Measurements from ENCODE around the gene BRICD5. TPM values are rescaled to one million over a fixed set of nuclear protein-coding genes. Genes with fewer than 3 reads are reported as not detected.
"Not testable (repeated sequence)": the region's sequence is repeated elsewhere in the genome, so short reads cannot be mapped to it uniquely, and the experiment has no call there.

The BRICD5 gene
- total RNA-seq, 8 experiments from 2014 or later, result 1.1 to 15.1 (median 8.4) TPM

DNA sequence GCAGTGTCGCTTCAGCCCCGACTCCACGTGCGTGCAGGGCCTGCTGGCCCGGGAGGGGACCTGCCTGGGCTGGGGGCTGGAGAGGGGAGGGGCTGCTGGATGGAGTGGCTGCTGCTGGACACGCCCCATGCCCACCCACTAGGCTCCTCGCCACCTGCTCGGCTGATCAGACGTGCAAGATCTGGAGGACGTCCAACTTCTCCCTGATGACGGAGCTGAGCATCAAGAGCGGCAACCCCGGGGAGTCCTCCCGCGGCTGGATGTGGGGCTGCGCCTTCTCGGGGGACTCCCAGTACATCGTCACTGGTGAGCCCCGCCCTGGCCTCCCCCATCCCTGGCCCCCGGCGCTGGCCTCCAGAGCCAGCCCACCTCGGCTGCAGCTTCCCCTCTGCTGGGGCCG lies 2.4 kb downstream of the BRICD5 start:
- Histone ChIP-seq H3K27ac (no peak overlapping the region), H3K4me3 (no peak overlapping the region), H3K4me1 (replicated peaks in 1 of 2) (peaks cover 17 to 18% of the 10 kb centered on the region in 2 donors)
- no peak for ATAC-seq (replicated peaks in 6 of 8)
- WGBS, 10 experiments, result no CpG with 5 or more reads among the region's 23 CpGs
- in situ Hi-C loops (cut with MboI; ENCODE audit: low pct_unique_long_range_greater_than_20kb in 2 of 9, low sequenced_read_pairs in 9 of 9, unreplicated experiment in 9 of 9), result no loop called here

GRCh38 chr16:2207872-2208271 lies 2.8 kb downstream of the BRICD5 start:
- H3K4me1 ChIP-seq (replicated peaks in 1 of 2), result peaks cover 13 to 14% of the 10 kb centered on the region in 2 donors
- H3K27ac ChIP-seq, result no peak overlapping the region
- in situ Hi-C loops (cut with MboI; ENCODE audit: low pct_unique_long_range_greater_than_20kb in 2 of 9, low sequenced_read_pairs in 9 of 9, unreplicated experiment in 9 of 9), result no loop called here
- no peak overlapping the region for H3K4me3 ChIP-seq
- no peak for ATAC-seq (replicated peaks in 6 of 8)
- WGBS, 10 experiments, result 80 to 100% (median 96%) methylated on average over 1 to 4 of the region's 9 CpGs; no CpG with 5 or more reads in 3 of the 10 experiments

DNA sequence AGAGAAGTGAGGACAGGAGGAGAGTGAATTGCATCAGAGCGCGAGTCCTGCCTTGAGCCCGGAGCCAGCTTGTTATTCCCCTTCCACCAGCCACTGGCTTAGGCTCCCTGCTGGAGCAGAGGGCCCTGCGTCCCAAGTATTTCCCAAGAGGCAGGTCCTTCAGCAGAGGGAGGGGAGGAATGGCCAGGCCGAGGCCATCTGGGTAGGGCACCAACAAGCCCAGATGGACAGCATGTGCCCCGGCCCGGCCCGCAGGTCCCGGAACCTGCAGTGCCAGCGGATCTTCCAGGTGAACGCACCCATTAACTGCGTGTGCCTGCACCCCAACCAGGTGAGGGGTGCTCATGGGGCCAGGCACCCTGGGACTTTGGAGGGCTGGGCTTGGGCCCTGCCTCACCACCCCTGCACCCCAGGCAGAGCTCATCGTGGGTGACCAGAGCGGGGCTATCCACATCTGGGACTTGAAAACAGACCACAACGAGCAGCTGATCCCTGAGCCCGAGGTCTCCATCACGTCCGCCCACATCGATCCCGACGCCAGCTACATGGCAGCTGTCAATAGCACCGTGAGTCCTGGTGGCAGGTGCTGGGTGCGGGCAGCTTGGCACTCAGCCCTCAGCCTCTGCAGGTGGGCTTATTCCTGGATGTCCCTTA lies 3.8 kb downstream of the BRICD5 start:
- Histone ChIP-seq H3K27ac (no peak overlapping the region), H3K4me1 (replicated peaks in 1 of 2) (peaks cover 9% of the 10 kb centered on the region in 2 donors), H3K4me3 (peak overlapping the region in 2 of 5 donors; percentile 75 to 97)
- 0 to 100% (median 92%) methylated on average over 1 to 5 of the region's 23 CpGs; no CpG with 5 or more reads in 7 of the 10 experiments for WGBS, 10 experiments
- in situ Hi-C loops (cut with MboI; ENCODE audit: low pct_unique_long_range_greater_than_20kb in 2 of 9, low sequenced_read_pairs in 9 of 9, unreplicated experiment in 9 of 9), result no loop called here
- no peak for ATAC-seq (replicated peaks in 6 of 8)

GRCh38 chr16:2206420-2206779 lies 4.3 kb downstream of the BRICD5 start:
- in situ Hi-C loops (cut with MboI; ENCODE audit: low pct_unique_long_range_greater_than_20kb in 2 of 9, low sequenced_read_pairs in 9 of 9, unreplicated experiment in 9 of 9), result no loop called here
- 76 to 79% methylated on average over 5 to 7 of the region's 18 CpGs; no CpG with 5 or more reads in 8 of the 10 experiments for WGBS, 10 experiments
- ATAC-seq (replicated peaks in 6 of 8), result no peak
- H3K27ac ChIP-seq, result peak overlapping the region; percentile 99 to 100
- peak overlapping the region; percentile 75 to 99 (median 97) for H3K4me3 ChIP-seq
- H3K4me1 ChIP-seq (replicated peaks in 1 of 2), result peaks cover 9% of the 10 kb centered on the region in 2 donors

GRCh38 chr16:2205967-2206313 lies 4.7 kb downstream of the BRICD5 start:
- peak; percentile 28 to 46 (median 38) for ATAC-seq (replicated peaks in 6 of 8)
- in situ Hi-C loops (cut with MboI; ENCODE audit: low pct_unique_long_range_greater_than_20kb in 2 of 9, low sequenced_read_pairs in 9 of 9, unreplicated experiment in 9 of 9), result no loop called here
- H3K27ac ChIP-seq, result peak overlapping the region; percentile 99 to 100
- peaks cover 9% of the 10 kb centered on the region in 2 donors for H3K4me1 ChIP-seq (replicated peaks in 1 of 2)
- peak overlapping the region; percentile 75 to 99 (median 97) for H3K4me3 ChIP-seq
- WGBS, 10 experiments, result no CpG with 5 or more reads among the region's 16 CpGs

DNA sequence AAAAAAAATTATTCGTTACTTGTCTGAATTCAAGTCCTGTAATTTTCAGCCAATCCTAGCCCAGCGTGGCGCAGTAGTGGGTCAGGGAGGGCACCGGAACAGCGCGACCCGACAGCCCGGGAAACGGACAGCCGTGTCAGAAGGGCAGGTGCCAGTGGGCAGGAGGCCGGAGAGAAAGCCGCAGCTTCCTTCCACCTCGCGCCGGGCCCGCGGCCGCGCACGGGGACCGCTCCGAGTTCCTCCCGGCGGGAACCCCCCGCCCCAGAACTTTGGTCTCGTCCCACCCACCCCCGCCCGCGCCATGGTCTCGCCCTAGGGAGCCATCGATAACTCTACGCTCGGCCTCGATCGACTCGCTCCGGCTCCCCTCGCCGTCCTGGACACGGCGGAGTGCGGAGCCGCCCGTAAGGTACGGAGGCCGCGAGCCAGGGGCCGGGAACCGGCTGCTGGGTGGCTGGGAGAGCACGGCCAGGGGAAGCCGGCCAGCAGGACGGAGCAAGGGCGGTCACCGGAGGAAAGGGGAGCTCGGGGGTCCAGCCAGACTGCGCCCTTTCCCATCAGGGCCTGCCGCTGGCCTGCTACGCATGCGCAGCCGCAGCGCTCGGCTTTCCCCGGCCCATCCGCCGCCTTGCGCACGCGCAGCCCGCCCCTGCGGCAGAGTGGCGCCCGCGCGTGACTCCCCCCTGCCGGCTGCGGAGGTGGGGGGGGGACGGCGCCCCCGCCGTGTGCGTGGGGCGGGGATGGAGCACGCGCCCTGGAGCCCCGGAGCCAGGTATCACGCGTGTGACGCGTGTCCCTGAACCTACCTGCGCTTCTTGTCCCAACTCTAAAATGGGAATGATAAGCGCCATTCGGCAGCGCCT lies 5.3 kb downstream of the BRICD5 start, which contains the start of gene MLST8:
Gene MLST8, plus strand, starts transcription at position 351 of the 863 bp plus-strand sequence. CDS start 632 bp downstream, outside the sequence.
- Histone ChIP-seq H3K4me3 (peak within 1 kb of the TSS; percentile 75 to 99 (median 97)), H3K4me1 (replicated peaks in 1 of 2) (peaks cover 9% of the 10 kb centered on the region in 2 donors), H3K27ac (peak within 1 kb of the TSS; percentile 99 to 100)
- in situ Hi-C loops (cut with MboI; ENCODE audit: low pct_unique_long_range_greater_than_20kb in 2 of 9, low sequenced_read_pairs in 9 of 9, unreplicated experiment in 9 of 9), result no loop called here
- peak; percentile 72 to 84 (median 74) for ATAC-seq (replicated peaks in 6 of 8)
- 0 to 17% (median 1%) methylated on average over 1 to 16 of the region's 93 CpGs; no CpG with 5 or more reads in 4 of the 10 experiments for WGBS, 10 experiments

- in situ Hi-C loops (cut with MboI; ENCODE audit: low pct_unique_long_range_greater_than_20kb in 2 of 9, low sequenced_read_pairs in 9 of 9, unreplicated experiment in 9 of 9), result no loop called here
- peaks cover 9% of the 10 kb centered on the region in 2 donors for H3K4me1 ChIP-seq (replicated peaks in 1 of 2)
- WGBS, 10 experiments, result 55 to 90% (median 82%) methylated on average over 2 to 13 of the region's 13 CpGs
- H3K27ac ChIP-seq, result peak overlapping the region in 1 of 2 donors; percentile 99
- H3K4me3 ChIP-seq, result peak overlapping the region; percentile 75 to 99 (median 97)
- ATAC-seq (replicated peaks in 6 of 8), result peak in 4 of 8 experiments; percentile 0 to 3 (median 1)
These were observed 6.1 kb downstream of the BRICD5 start for GRCh38 chr16:2204416-2205103.

GRCh38 chr16:2203119-2203688 lies 7.5 kb downstream of the BRICD5 start:
- 83 to 100% (median 98%) methylated on average over 1 to 5 of the region's 8 CpGs; no CpG with 5 or more reads in 4 of the 10 experiments for WGBS, 10 experiments
- H3K27ac ChIP-seq; ATAC-seq (replicated peaks in 6 of 8); H3K4me1 ChIP-seq (replicated peaks in 1 of 2); H3K4me3 ChIP-seq; in situ Hi-C loops (cut with MboI; ENCODE audit: low pct_unique_long_range_greater_than_20kb in 2 of 9, low sequenced_read_pairs in 9 of 9, unreplicated experiment in 9 of 9): not testable (repeated sequence)

GRCh38 chr16:2200313-2200712 lies 10.3 kb downstream of the BRICD5 start:
- peaks cover 2 to 4% of the 10 kb centered on the region in 2 donors for H3K4me1 ChIP-seq (replicated peaks in 1 of 2)
- no peak overlapping the region for H3K4me3 ChIP-seq
- in situ Hi-C loops (cut with MboI; ENCODE audit: low pct_unique_long_range_greater_than_20kb in 2 of 9, low sequenced_read_pairs in 9 of 9, unreplicated experiment in 9 of 9), result no loop called here
- no peak overlapping the region for H3K27ac ChIP-seq
- 45 to 100% (median 72%) methylated on average over 2 to 5 of the region's 6 CpGs; no CpG with 5 or more reads in 3 of the 10 experiments for WGBS, 10 experiments
- no peak for ATAC-seq (replicated peaks in 6 of 8)

DNA sequence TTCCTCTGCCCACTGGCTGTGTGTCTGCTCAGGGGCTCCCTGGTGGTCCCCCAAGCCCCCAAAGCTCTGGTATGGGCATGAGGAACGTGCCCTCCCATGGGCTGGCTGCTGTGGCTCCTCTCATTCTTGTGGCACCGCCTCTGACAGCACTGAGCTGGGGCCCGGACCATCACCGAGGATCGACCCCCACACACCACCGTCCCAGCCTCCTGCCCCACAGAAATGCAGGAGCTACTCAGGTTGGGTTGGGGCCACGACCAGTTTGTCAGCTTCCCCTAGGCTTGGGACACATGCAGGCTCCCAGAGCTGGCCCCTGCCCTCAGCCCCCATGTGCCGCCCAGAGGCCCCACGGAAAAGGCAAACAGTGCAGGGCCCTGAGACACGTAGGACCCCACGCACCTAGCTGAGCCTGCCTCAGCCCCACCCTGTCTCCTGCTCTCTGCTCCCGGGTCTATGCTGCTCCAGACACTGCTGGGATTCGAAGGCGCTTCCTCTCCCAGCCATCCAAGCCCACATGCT lies 11.0 kb downstream of the BRICD5 start:
- 38 to 86% methylated on average over 2 to 4 of the region's 14 CpGs; no CpG with 5 or more reads in 8 of the 10 experiments for WGBS, 10 experiments
- in situ Hi-C loops (cut with MboI; ENCODE audit: low pct_unique_long_range_greater_than_20kb in 2 of 9, low sequenced_read_pairs in 9 of 9, unreplicated experiment in 9 of 9), result no loop called here
- no peak overlapping the region for H3K27ac ChIP-seq
- H3K4me3 ChIP-seq, result no peak overlapping the region
- H3K4me1 ChIP-seq (replicated peaks in 1 of 2), result peaks cover 5 to 9% of the 10 kb centered on the region in 2 donors
- no peak for ATAC-seq (replicated peaks in 6 of 8)

GRCh38 chr16:2199095-2199494 lies 11.6 kb downstream of the BRICD5 start:
- 50% methylated on average over 2 of the region's 5 CpGs; no CpG with 5 or more reads in 9 of the 10 experiments for WGBS, 10 experiments
- peaks cover 10 to 13% of the 10 kb centered on the region in 2 donors for H3K4me1 ChIP-seq (replicated peaks in 1 of 2)
- ATAC-seq (replicated peaks in 6 of 8), result no peak
- H3K4me3 ChIP-seq, result no peak overlapping the region
- in situ Hi-C loops (cut with MboI; ENCODE audit: low pct_unique_long_range_greater_than_20kb in 2 of 9, low sequenced_read_pairs in 9 of 9, unreplicated experiment in 9 of 9), result no loop called here
- H3K27ac ChIP-seq, result no peak overlapping the region

DNA sequence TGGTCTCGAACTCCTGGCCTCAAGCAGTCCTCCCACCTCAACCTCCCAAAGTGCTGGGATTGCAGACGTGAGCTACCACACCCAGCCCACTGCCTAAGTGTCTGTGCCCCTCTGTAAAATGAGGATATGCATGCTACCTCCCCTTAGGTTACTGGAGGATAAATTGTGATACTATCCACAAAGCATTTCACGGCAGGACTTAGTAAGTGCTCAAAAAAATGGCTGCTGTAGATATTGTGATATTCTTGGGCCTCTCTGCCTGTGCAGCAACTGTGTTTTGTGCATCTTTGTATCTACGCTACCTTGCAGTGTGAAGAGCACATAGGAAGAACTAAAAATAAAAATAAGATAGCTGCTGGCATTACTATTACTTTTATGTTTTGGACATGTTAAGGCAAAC lies 12.4 kb downstream of the BRICD5 start:
- Histone ChIP-seq H3K4me1 (replicated peaks in 1 of 2) (peaks cover 15 to 18% of the 10 kb centered on the region in 2 donors), H3K4me3 (no peak overlapping the region), H3K27ac (no peak overlapping the region)
- ATAC-seq (replicated peaks in 6 of 8), result no peak
- in situ Hi-C loops (cut with MboI; ENCODE audit: low pct_unique_long_range_greater_than_20kb in 2 of 9, low sequenced_read_pairs in 9 of 9, unreplicated experiment in 9 of 9), result no loop called here
- WGBS, 10 experiments, result 19 to 100% (median 61%) methylated on average over 1 to 4 of the region's 4 CpGs; no CpG with 5 or more reads in 3 of the 10 experiments
